Pancreas (tissue), 10 donors: Measurements from ENCODE around the gene MAP7D1. TPM values are rescaled to one million over a fixed set of nuclear protein-coding genes. Genes with fewer than 3 reads are reported as not detected.

Experiments used
- ATAC-seq, 4 donors: fragments of 200-7000 bp; cut with Tn5 transposase; one replicate each; pipeline versions ENCODE4 v1.8.0 to v1.9.1; 2020; ENCODE audit warnings: mild to moderate bottlenecking in 4 of 4, moderate library complexity in 4 of 4
- DNase-seq, 6 donors: peaks; one replicate each; pipeline ENCODE4 v3.0.0-alpha.2; 2020
- FAIRE-seq: peaks from 2 replicates; lab custom pipeline; 2012; peaks lifted over from hg19 to GRCh38; lab: Jason Lieb, UNC
- H3K27ac ChIP-seq, 4 donors: fragments of 200-600 bp; sonication (generic); 1 replicate in 3 of 4; 2 replicates in 1 of 4; pipeline versions ENCODE4 v1.5.0 to v1.8.0; 2020
- H3K27me3 ChIP-seq, 4 donors: fragments of 200-600 bp; one replicate each; pipeline ENCODE4 v1.8.0; 2021
- H3K36me3 ChIP-seq, 3 donors: fragments of 200-600 bp; sonication (generic) in 1 of 3; one replicate each; pipeline versions ENCODE4 v1.5.0 to v1.8.0; 2020 to 2021
- H3K4me1 ChIP-seq, 3 donors: fragments of 200-600 bp; one replicate each; pipeline ENCODE4 v1.8.0; 2021
- H3K4me3 ChIP-seq, 4 donors: fragments of 200-600 bp; sonication (generic) in 2 of 4; one replicate each; pipeline versions ENCODE4 v1.5.0 to v1.8.0; 2020 to 2021
- H3K9me3 ChIP-seq, 4 donors: fragments of 200-600 bp; one replicate each; pipeline ENCODE4 v1.8.0; 2021
- whole genome bisulfite sequencing, 2 donors: extraction: QIAGEN DNeasy Blood & Tissue Kit; methylation state at CpG; one replicate each; pipeline ENCODE4 v1.1.7; 2013; 5-methylcytosine and 5-hydroxymethylcytosine counted together
- intact Hi-C, 3 donors: fragments of 100-400 bp; cut with DNase I; formaldehyde crosslinking; loops; one replicate each; pipeline versions ENCODE4 v1.11.1 to v1.14.2; 2022
- polyA plus RNA-seq, 2 donors: library from polyadenylated mRNA; stranded (reverse); fragments of 200-250 nt; gene quantifications; one replicate each; pipeline ENCODE4 v1.2.3, GENCODE V29; 2013
- total RNA-seq, 6 donors: library from RNA; stranded (reverse); fragmentation: NEBNext Ultra II Directional in 4 of 6; extraction: Animal tissue kit (Norgen Biotek cat#: 25700) in 4 of 6; gene quantifications; one replicate each; pipeline versions ENCODE4 v1.2.1 to v1.2.4, GENCODE V29; 2021 to 2023
- TF ChIP-seq, protein P1 (sequence below), 4 donors: fragments of 200-600 bp; sonication (generic) in 3 of 4; IDR thresholded peaks; one replicate each; pipeline versions ENCODE4 v1.5.0 to v1.8.0; 2021; ENCODE audit warnings: antibody characterized with exemption in 4 of 4
- donor health status: healthy with polysubstance abuse.
- donor health status: DM: no; HTN: no; CAD: no; lungs with moderate emphysema.
- donor health status: DM: no; HTN: no; CAD: no.
- donor health status: control.
- donor health status: control.
- donor health status: Bipolar disorder and iron deficiency.
- donor health status: DM: yes; HTN: yes; CAD: no.
- donor health status: DM: no; HTN: no; CAD: no.
- donor health status: DM: no; HTN: no; CAD: no.
- donor health status: DM: yes; HTN: yes; CAD: no.

Gene MAP7D1
- total and polyA plus RNA-seq, 8 donors: 12.5 to 39.3 (median 22.3) TPM

DNA sequence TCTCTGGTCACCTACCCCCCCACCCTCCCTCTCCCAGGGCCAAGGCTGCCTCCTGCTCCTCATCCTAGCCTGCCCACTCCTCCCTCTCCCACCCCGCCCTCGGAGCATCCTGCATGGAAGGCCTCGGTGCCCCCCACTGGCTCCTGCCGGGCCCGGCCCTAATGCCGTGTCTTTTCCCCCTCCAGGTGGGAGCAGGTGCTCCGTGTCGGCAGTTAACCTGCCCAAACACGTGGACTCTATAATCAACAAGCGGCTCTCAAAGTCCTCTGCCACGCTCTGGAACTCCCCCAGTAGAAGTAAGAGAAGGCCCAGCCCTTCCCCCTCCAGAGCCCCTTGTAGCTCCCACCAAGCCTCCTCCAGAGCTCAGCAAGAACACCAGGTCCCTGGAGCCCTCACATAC lies 18.8 kb downstream of the MAP7D1 start:
- 53 to 68% methylated on average over 8 to 11 of the region's 11 CpGs for WGBS, 2 donors
- intact Hi-C loops: no loop called here
- Histone ChIP-seq H3K9me3 (no peaks in the 10 kb centered on the region), H3K27me3 (no peaks in the 10 kb centered on the region), H3K4me3 (no peak overlapping the region), H3K36me3 (peaks cover 0 to 33% (median 8%) of the 10 kb centered on the region in 3 donors), H3K27ac (peak overlapping the region; percentile 4 to 34 (median 14)), H3K4me1 (peaks cover 0 to 11% (median 9%) of the 10 kb centered on the region in 3 donors)
- FAIRE-seq (no peak), DNase-seq (no peak), ATAC-seq (no peak)
- TF ChIP-seq, protein P1, sequence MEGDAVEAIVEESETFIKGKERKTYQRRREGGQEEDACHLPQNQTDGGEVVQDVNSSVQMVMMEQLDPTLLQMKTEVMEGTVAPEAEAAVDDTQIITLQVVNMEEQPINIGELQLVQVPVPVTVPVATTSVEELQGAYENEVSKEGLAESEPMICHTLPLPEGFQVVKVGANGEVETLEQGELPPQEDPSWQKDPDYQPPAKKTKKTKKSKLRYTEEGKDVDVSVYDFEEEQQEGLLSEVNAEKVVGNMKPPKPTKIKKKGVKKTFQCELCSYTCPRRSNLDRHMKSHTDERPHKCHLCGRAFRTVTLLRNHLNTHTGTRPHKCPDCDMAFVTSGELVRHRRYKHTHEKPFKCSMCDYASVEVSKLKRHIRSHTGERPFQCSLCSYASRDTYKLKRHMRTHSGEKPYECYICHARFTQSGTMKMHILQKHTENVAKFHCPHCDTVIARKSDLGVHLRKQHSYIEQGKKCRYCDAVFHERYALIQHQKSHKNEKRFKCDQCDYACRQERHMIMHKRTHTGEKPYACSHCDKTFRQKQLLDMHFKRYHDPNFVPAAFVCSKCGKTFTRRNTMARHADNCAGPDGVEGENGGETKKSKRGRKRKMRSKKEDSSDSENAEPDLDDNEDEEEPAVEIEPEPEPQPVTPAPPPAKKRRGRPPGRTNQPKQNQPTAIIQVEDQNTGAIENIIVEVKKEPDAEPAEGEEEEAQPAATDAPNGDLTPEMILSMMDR (IDR thresholded peaks at IDR 0.05): no peak

DNA sequence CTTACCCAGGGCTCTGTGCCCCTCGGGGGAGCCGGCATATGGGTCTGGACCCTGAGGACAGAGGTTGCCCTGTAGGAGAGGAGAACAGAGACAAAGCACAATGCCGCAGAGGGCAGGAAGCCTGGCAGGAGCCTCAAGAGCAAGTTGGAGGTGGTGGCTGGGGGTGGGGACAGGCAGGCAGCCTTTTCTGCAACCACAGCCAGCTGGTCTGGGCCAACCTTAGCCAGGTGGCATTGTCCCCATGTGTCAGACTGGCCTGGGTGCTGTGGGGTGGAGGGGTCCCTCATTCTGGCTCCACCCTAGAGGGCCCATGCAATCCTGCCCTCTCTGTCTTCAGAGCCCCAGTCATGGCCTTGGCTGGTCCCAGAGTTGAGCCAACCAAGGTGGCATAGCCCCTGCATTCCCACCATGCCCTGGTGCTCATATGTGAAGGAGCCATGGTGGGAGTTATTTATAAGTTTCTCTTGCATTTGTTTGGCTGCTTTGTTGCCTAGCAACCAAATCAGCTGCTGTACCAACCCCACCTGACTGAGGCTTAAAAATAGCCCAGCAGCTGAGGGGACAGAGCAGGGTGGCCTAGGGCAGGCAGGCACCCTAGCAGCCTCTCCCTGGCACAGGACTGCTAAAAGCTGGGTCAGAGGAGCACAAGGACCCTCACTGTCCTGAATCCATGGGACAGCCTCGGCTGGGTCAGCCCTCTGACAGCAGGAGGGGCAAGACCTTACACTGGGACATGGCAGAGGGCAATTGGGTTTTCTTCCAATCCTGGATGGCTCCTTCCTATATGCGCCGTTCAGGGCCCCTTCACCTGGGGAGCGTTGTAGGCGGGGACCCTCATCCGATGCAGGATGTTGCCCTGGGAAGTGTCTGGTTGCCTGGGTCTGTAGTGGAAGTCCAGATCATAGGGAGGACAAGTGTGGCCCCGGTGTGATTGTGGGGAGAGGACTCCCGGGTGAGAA lies 19.5 kb downstream of the MAP7D1 start:
- TF ChIP-seq, protein P1 (IDR thresholded peaks at IDR 0.05): no peak
- peaks cover 0 to 11% (median 9%) of the 10 kb centered on the region in 3 donors for H3K4me1 ChIP-seq
- H3K4me3 ChIP-seq: no peak overlapping the region
- WGBS, 2 donors: 70 to 80% methylated on average over 11 of the region's 11 CpGs
- H3K27ac ChIP-seq: peak overlapping the region; percentile 4 to 34 (median 14)
- peaks cover 0 to 33% (median 8%) of the 10 kb centered on the region in 3 donors for H3K36me3 ChIP-seq
- no peaks in the 10 kb centered on the region for H3K9me3 ChIP-seq
- H3K27me3 ChIP-seq: no peaks in the 10 kb centered on the region
- no peak for FAIRE-seq
- intact Hi-C loops: no loop called here
- peak; percentile 52 to 85 (median 67) for DNase-seq
- ATAC-seq: peak; percentile 49 to 67 (median 64)

DNA sequence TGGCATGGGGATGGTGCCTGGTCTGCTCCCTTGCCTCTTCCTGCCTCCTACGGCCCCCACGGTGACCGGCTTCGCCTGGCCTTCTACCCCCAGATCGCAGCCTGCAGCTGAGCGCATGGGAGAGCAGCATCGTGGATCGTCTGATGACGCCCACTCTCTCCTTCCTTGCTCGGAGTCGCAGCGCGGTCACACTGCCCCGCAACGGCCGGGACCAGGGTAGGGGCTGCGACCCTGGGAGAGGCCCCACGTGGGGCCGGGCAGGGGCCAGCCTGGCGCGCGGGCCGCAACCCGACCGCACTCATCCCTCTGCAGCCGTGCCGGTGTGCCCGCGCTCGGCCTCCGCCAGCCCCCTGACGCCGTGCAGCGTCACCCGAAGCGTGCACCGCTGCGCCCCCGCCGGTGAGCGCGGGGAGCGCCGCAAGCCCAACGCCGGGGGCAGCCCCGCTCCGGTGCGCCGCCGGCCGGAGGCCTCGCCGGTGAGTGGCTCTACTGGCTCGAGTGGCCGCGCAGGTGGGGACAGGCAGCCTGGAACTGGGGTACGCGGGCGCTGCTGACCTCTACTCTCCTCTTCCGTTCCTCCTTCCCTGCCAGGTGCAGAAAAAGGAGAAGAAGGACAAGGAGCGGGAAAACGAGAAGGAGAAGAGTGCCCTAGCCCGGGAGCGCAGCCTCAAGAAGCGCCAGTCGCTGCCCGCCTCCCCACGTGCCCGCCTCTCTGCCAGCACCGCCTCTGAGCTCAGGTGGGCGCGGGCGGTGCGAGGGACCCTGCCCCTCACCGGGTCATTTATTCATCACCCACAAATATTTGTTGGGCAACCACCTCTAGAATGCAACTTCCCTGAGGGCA lies 20.4 kb downstream of the MAP7D1 start:
- Histone ChIP-seq H3K9me3 (no peaks in the 10 kb centered on the region), H3K27me3 (no peaks in the 10 kb centered on the region), H3K27ac (no peak overlapping the region), H3K36me3 (peaks cover 0 to 32% (median 8%) of the 10 kb centered on the region in 3 donors), H3K4me1 (peaks cover 0 to 11% (median 9%) of the 10 kb centered on the region in 3 donors), H3K4me3 (no peak overlapping the region)
- 88 to 91% methylated on average over 69 to 76 of the region's 76 CpGs for WGBS, 2 donors
- FAIRE-seq (no peak), ATAC-seq (no peak), DNase-seq (no peak)
- TF ChIP-seq, protein P1 (IDR thresholded peaks at IDR 0.05): no peak
- intact Hi-C loops: no loop called here

DNA sequence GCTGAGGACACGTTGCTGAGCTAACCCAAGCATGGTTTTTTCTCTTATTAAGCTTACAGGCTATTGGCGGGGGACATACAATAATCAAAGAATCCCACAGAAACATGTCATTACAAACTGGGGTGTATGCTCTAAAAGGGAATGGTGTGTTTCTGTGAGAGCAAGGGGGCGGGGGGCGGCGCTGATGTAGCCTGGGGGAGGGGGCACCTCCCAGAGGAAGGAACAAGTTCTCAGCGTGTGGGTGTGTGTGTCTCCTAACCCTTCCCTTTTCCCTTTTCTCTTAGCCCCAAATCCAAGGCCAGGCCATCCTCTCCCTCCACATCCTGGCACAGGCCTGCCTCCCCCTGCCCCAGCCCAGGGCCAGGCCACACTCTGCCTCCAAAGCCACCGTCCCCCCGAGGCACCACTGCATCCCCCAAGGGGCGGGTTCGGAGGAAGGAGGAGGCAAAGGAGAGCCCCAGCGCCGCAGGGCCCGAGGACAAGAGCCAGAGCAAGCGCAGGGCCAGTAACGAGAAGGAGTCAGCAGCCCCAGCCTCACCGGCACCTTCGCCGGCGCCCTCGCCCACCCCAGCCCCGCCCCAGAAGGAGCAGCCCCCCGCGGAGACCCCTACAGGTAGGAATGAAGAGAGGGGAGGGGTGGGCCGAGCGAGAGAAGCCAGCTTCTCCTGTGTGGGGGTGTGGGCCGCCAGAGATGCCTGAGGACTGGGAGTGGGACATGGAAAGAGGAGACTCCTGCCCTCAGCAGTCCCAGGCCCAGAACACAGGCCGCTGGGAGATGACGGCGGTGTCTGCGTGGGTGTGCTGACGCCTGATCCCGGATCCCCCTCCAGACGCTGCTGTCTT lies 21.9 kb downstream of the MAP7D1 start:
- no peaks in the 10 kb centered on the region for H3K27me3 ChIP-seq
- 73 to 83% methylated on average over 32 to 33 of the region's 33 CpGs for WGBS, 2 donors
- peak overlapping the region in 3 of 4 donors; percentile 15 to 43 (median 29) for H3K4me3 ChIP-seq
- FAIRE-seq: no peak
- H3K9me3 ChIP-seq: no peaks in the 10 kb centered on the region
- H3K27ac ChIP-seq: peak overlapping the region; percentile 39 to 62 (median 51)
- H3K4me1 ChIP-seq: peaks cover 0 to 11% (median 9%) of the 10 kb centered on the region in 3 donors
- DNase-seq: peak in 1 of 6 donors; percentile 42
- intact Hi-C loops: no loop called here
- ATAC-seq: peak; percentile 2 to 7 (median 3)
- TF ChIP-seq, protein P1 (IDR thresholded peaks at IDR 0.05): no peak
- H3K36me3 ChIP-seq: peaks cover 0 to 17% (median 4%) of the 10 kb centered on the region in 3 donors
